ENCODE data around the gene LHFPL3.

DNA sequence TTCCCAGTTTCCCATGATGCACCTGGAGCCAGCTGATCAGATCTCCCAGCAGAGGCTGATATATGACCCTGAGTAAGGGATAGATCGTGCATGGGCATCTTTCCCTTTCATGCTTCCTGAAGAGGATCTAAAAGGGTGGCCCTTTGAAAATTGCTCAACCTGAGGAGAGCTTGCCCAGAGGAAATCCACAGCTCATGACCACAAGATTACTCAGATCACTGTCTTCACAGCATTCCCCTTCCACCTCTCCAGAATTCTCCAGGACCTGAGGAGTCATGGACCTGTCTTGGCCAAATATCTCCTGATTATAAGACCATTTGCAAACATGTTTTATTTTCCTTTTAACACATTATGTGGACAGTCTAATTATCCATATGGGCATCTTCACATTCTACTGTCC is 328.1 kb downstream of the LHFPL3 start:
- TF ChIP-seq, protein P1, sequence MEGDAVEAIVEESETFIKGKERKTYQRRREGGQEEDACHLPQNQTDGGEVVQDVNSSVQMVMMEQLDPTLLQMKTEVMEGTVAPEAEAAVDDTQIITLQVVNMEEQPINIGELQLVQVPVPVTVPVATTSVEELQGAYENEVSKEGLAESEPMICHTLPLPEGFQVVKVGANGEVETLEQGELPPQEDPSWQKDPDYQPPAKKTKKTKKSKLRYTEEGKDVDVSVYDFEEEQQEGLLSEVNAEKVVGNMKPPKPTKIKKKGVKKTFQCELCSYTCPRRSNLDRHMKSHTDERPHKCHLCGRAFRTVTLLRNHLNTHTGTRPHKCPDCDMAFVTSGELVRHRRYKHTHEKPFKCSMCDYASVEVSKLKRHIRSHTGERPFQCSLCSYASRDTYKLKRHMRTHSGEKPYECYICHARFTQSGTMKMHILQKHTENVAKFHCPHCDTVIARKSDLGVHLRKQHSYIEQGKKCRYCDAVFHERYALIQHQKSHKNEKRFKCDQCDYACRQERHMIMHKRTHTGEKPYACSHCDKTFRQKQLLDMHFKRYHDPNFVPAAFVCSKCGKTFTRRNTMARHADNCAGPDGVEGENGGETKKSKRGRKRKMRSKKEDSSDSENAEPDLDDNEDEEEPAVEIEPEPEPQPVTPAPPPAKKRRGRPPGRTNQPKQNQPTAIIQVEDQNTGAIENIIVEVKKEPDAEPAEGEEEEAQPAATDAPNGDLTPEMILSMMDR (IDR thresholded peaks at IDR 0.05): no peak
- TF ChIP-seq EP300 (IDR thresholded peaks at IDR 0.05): no peak
- no peak for TF ChIP-seq POLR2AphosphoS5 (IDR thresholded peaks at IDR 0.05)

Data from esophagus muscularis mucosa (tissue), 4 donors.